Amygdala (tissue), 56 donors: ENCODE results near the gene OOSP2.

Experiments used
- DNase-seq, 56 donors: peaks; one replicate each; lab custom pipeline; 2025; lab: John Stamatoyannopoulos, UW

OOSP2 gene

GRCh38 chr11:60077981-60078380 lies 37.8 kb downstream of the OOSP2 start:
- no peak for DNase-seq

GRCh38 chr11:60078745-60079144 lies 38.5 kb downstream of the OOSP2 start:
- DNase-seq, result no peak

- no peak for DNase-seq
Observed at GRCh38 chr11:60080535-60080934, 40.3 kb downstream of the OOSP2 start.

GRCh38 chr11:60084631-60085273 lies 44.5 kb downstream of the OOSP2 start:
- DNase-seq, result no peak

- no peak for DNase-seq
Observed at GRCh38 chr11:60085909-60086308, 45.7 kb downstream of the OOSP2 start.

GRCh38 chr11:60087239-60087638 lies 47.0 kb downstream of the OOSP2 start:
- no peak for DNase-seq

- DNase-seq, result no peak
Observed at GRCh38 chr11:60088364-60088763, 48.2 kb downstream of the OOSP2 start, which contains the start of gene MS4A2. TSS of gene MS4A2 (plus strand) at chr11:60088664. CDS start at chr11:60088766, 102 bp downstream.

- DNase-seq, result no peak
Observed at GRCh38 chr11:60095477-60096120, 55.4 kb downstream of the OOSP2 start.

- no peak for DNase-seq
Observed at GRCh38 chr11:60097189-60097588, 57.0 kb downstream of the OOSP2 start.
